Erythroblast (primary cell): Measurements from ENCODE around the gene CRCP.

Experiments used
- GATA1 ChIP-seq: IDR thresholded peaks from 2 replicates; pipeline ENCODE4 v1.6.1; 2011; ENCODE audit warnings: low read depth, mild to moderate bottlenecking, control low read depth, low read length, moderate library complexity
- POLR2A ChIP-seq: IDR thresholded peaks from 2 replicates; pipeline ENCODE4 v1.6.1; 2011; ENCODE audit warnings: mild to moderate bottlenecking, low read length

- TF ChIP-seq POLR2A = peak; percentile 83
- TF ChIP-seq GATA1 = no peak
Observed at GRCh38 chr7:66114743-66115649, at the start of gene CRCP.
